GM12873 (cell line): Measurements from ENCODE around the gene PUS1.

ENCODE experiments used
- TF ChIP-seq, protein P1 (sequence below): IDR thresholded peaks from 2 replicates; pipeline ENCODE4 v1.5.1; 2012; ENCODE audit warnings: low read depth, mild to moderate bottlenecking, moderate library complexity, low read length, control low read depth; ENCODE audit not compliant: insufficient read depth; ENCODE audit errors: missing control alignments

The PUS1 gene

DNA sequence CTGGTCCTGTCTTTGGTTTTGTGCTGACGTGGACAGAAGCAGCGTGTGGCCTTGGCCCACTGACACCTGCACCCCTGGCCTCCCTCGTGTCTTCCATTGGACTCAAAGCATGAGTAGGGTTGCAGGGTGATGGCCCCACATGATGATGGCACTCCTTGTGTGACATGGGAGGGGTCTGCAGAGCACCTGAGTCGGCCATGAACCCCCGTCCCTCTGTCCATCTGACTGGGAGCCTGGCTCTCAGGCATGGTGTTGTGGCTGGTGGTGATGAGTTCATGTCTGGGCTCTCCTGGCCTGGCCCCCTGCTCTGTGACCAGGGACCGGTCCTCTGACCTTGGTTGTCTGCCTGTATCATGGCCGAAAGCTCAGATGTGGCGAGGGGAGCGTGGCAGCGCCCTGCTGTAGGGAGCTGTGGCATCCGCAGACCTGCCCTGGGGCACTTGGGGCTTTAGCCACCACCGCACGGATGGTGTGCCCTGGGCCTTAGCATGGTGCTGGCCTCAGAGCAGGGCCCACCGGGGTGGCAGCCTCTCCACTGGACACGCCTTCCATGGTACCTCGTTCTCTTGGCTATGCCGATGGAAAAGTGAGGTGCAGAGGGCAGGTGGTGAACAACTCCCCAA lies 17.9 kb upstream of the PUS1 start:
- TF ChIP-seq, protein P1, sequence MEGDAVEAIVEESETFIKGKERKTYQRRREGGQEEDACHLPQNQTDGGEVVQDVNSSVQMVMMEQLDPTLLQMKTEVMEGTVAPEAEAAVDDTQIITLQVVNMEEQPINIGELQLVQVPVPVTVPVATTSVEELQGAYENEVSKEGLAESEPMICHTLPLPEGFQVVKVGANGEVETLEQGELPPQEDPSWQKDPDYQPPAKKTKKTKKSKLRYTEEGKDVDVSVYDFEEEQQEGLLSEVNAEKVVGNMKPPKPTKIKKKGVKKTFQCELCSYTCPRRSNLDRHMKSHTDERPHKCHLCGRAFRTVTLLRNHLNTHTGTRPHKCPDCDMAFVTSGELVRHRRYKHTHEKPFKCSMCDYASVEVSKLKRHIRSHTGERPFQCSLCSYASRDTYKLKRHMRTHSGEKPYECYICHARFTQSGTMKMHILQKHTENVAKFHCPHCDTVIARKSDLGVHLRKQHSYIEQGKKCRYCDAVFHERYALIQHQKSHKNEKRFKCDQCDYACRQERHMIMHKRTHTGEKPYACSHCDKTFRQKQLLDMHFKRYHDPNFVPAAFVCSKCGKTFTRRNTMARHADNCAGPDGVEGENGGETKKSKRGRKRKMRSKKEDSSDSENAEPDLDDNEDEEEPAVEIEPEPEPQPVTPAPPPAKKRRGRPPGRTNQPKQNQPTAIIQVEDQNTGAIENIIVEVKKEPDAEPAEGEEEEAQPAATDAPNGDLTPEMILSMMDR, result no peak

DNA sequence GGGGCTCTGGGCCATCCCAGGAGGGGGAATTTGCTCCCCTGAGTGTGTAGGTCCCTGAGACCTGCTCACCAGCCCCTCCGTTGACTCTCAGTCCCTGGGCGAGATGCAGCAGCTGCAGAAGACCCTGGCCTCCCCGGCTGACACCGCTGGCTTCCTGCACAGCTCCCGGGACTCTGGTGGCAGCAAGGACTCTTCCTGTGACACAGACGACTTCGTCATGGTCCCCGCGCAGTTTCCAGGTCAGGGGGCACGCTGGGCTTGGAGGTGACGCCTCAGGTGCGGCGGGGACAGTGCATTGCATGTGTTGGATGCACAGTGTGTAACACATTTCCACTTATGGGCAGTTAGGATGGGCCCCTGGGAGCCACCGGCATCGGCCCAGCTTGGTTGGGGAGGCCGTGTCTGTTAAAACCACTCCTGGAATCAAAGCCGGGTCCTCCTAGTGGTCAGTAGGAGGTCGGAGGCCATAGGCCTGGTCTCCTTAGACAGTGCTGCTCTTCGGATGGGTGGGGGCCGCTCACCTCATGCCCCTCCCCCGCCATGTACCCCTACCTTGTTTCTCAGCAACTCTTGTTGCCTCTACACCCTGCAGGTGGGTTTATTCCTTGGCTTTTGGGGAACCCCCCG lies 17.1 kb upstream of the PUS1 start:
- TF ChIP-seq, protein P1, result no peak

DNA sequence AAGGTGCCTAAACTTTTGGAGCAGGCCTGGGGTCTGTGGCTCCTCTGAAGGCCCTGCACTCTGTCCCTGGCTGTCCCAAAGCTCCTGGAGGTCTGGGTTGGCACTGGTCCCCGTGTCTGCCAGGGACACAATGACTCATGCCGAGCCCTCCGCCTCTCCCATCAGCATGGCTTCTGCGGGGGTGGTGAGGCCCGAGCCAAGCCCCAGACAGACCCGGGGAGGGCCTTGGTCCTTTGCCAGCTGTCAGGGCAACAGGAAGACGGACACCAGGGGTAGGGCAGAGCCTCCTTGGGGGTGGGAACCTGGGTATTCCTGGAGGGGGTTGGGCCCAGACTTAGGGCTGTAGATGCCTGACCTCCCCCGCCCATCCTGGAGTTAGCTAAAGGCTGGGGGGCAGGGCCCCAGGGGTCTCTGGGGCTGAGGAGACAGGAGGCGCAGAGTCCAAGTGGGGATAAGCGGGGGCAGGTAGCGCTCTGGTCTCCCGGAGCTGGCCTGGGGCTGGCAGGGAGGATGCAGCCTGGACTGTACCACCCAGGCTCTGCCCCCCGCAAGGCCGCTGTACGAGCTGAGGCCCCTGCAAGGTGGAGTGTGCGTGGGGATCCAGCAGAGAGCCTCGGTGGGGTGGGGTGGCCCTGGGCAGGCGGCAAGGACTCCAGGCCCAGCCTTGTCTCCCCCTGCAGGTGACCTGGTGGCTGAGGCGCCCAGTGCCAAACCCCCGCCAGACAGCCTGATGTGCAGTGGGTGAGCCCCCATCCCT lies 16.4 kb upstream of the PUS1 start:
- TF ChIP-seq, protein P1, result no peak

DNA sequence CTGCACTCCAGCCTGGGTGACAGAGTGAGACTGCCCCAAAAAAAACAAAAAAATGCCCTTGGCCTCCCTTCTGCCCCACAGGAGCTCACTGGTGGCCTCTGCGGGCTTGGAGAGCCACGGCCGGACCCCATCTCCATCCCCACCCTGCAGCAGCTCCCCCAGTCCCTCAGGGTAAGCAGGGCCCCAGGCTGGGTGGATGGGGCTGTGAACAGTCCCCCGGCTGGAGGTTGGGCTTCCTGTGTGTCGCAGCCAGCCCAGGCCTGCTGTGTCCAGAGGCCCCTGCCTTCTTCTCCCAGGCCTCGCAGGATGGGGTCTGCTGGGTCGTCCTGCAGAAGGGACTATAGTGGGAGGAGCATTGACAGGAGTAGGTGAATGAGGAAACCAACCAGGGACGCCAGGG lies 15.4 kb upstream of the PUS1 start:
- TF ChIP-seq, protein P1, result no peak

DNA sequence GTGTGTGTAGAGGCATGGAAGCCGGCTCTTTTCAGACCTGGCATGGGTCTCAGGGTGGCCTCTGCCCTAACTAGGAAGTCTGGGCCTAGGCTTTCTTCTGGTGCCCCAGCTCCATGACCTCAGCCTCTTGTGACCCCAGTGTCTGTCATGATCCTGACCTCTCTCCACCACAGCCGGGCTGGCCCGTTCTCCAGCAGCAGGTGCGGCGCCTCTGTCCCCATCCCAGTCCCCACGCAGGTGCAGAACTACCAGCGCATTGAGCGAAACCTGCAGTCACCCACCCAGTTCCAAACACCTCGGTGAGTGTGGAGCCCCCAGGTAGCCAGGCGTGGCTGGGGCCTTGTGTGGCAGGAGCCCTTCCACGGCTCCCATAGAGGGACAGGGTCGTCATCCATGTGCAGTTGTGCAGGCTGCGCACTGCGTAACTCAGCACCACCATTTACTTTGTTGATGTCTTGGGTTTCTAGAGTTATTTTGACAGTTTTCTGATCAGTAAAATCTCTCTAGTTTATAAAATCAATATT lies 14.8 kb upstream of the PUS1 start:
- TF ChIP-seq, protein P1, result no peak

DNA sequence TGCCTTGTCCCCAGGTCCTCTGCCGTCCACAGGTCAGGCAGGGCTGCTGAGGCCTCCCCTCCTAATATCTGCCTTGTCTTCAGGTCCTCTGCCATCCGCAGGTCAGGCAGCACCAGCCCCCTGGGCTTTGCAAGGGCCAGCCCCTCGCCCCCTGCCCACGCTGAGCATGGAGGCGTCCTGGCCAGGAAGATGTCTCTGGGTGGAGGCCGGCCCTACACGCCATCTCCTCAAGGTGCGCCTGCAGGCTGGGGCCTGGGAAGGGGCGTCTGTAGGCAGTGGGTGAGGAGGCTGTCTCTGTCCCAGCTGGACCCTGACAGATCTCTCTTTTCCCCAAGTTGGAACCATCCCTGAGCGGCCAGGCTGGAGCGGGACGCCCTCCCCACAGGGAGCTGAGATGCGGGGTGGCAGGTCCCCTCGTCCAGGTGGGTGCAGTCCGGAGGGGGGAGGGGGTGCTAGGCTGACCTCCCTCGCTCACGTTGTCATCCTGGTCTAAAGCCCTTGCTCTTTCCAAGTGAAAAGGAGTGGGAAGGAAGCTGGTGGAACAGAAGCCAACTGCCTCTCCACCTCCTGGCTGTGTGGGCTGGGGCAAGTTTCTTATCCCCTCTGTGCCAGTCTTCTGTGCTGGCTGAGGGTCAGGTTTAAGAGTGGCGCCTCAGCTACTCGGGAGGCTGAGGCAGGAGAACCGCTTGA lies 13.9 kb upstream of the PUS1 start:
- TF ChIP-seq, protein P1, result no peak

DNA sequence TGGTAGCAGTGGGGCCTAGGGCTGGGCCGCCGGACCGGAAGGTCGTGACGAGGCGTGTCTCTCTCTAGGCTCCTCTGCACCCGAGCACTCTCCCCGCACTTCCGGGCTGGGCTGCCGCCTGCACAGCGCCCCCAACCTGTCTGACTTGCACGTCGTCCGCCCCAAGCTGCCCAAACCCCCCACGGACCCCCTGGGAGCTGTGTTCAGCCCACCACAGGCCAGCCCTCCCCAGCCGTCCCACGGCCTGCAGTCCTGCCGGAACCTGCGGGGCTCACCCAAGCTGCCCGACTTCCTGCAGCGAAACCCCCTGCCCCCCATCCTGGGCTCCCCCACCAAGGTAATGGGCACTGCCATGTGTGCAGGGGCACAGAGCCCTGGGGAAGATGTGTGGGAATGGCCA lies 13.3 kb upstream of the PUS1 start:
- TF ChIP-seq, protein P1, result no peak
